GM12878 (cell line): Measurements from ENCODE around the gene DRAXIN. TPM values are rescaled to one million over a fixed set of nuclear protein-coding genes. Genes with fewer than 3 reads are reported as not detected.

Source experiments
- ATAC-seq: fragments of 200-7000 bp; cut with Tn5 transposase; 3 replicates; pipeline ENCODE4 v1.9.1; 2020; ENCODE audit warnings: mild to moderate bottlenecking, moderate library complexity
- Bru-seq: library from RNA; stranded (reverse); fragments of 400-500 nt; gene quantifications from one replicate; lab custom pipeline; 2021; lab: Mats Ljungman, UMichigan
- BruChase-seq, 2 experiments: library from RNA; stranded (reverse); fragments of 400-500 nt; gene quantifications; one replicate each; lab custom pipeline; 2021; lab: Mats Ljungman, UMichigan
- BruUV-seq: library from RNA; stranded (reverse); fragments of 400-500 nt; replicated peaks from 2 replicates; lab custom pipeline; 2021; lab: Mats Ljungman, UMichigan
- CTCF ChIA-PET: fragments of 300-600 bp; sonication (Branson Sonifier 250); formaldehyde crosslinking; extraction: SDS; loops from one replicate; lab custom pipeline; 2021; ENCODE audit warnings: inconsistent platforms; lab: Yijun Ruan, JAX
- POLR2A ChIA-PET: fragments of 350-600 bp; formaldehyde crosslinking; extraction: SDS; loops from one replicate; lab custom pipeline; 2021; ENCODE audit warnings: inconsistent platforms; lab: Charles Lee
- RAD21 ChIA-PET: fragments of 300-600 bp; sonication (Branson Sonifier 250); formaldehyde crosslinking; loops from one replicate; lab custom pipeline; 2023; ENCODE audit warnings: antibody characterized with exemption; ENCODE audit not compliant: unreplicated experiment; lab: Charles Lee
- SMC1A ChIA-PET: fragments of 300-600 bp; sonication (Branson Sonifier 250); formaldehyde crosslinking; loops from one replicate; lab custom pipeline; 2023; ENCODE audit not compliant: unreplicated experiment, uncharacterized antibody; lab: Charles Lee
- DNase-seq: peaks from one replicate; pipeline ENCODE4 v3.0.0-alpha.2; 2011; ENCODE audit warnings: low read depth, low spot score
- FAIRE-seq: peaks from 3 replicates; lab custom pipeline; 2011; peaks lifted over from hg19 to GRCh38; lab: Jason Lieb, UNC
- H2AFZ ChIP-seq: 2 replicates; pipeline ENCODE4 v1.6.0; 2011; ENCODE audit warnings: low read depth, low read length, control low read depth; ENCODE audit not compliant: control insufficient read depth
- H3K27ac ChIP-seq: 2 replicates; pipeline ENCODE4 v1.5.1; 2011; ENCODE audit warnings: control low read depth; ENCODE audit not compliant: control insufficient read depth, insufficient read depth
- H3K27me3 ChIP-seq, 2 experiments: replicated peaks in 1 of 2; 2 replicates each; pipeline versions ENCODE4 v1.6.0 to v1.6.1; 2011; ENCODE audit warnings: low read length in 1 of 2; ENCODE audit not compliant: control insufficient read depth in 2 of 2, insufficient read depth in 2 of 2
- H3K36me3 ChIP-seq, 2 experiments: 2 replicates each; pipeline ENCODE4 v1.5.1; 2011; ENCODE audit warnings: low read length in 1 of 2; ENCODE audit not compliant: control insufficient read depth in 2 of 2, insufficient read depth in 2 of 2
- H3K4me1 ChIP-seq: 2 replicates; pipeline ENCODE4 v1.6.1; 2011; ENCODE audit warnings: mild to moderate bottlenecking, low read length, moderate library complexity, mixed read lengths; ENCODE audit not compliant: control insufficient read depth, insufficient read depth
- H3K4me2 ChIP-seq: 2 replicates; pipeline ENCODE4 v1.6.0; 2011; ENCODE audit warnings: control low read depth; ENCODE audit not compliant: control insufficient read depth, insufficient read depth
- H3K4me3 ChIP-seq: fragments of 200-600 bp; sonication (generic); 2 replicates; pipeline ENCODE4 v1.5.1; 2016
- H3K79me2 ChIP-seq: 2 replicates; pipeline ENCODE4 v1.6.0; 2011; ENCODE audit warnings: low read length; ENCODE audit not compliant: control insufficient read depth, insufficient read depth
- H3K9ac ChIP-seq: 2 replicates; pipeline ENCODE4 v1.8.0; 2011; ENCODE audit warnings: low read length, control low read depth, mixed read lengths; ENCODE audit not compliant: control insufficient read depth, insufficient read depth
- H3K9me3 ChIP-seq: replicated peaks from 3 replicates; pipeline ENCODE4 v1.5.1; 2011; ENCODE audit warnings: mild to moderate bottlenecking, low read length; ENCODE audit not compliant: control insufficient read depth, insufficient read depth
- H4K20me1 ChIP-seq: 2 replicates; pipeline ENCODE4 v1.6.0; 2011; ENCODE audit not compliant: control insufficient read depth, insufficient read depth
- CEBPZ ChIP-seq: fragments of 150-350 bp; IDR thresholded peaks from 2 replicates; pipeline ENCODE4 v1.6.1; 2016; ENCODE audit warnings: low read depth, low read length
- E2F8 ChIP-seq: fragments of 450-650 bp; IDR thresholded peaks from 2 replicates; pipeline ENCODE4 v1.6.1; 2018; ENCODE audit warnings: mild to moderate bottlenecking, low read depth, moderate library complexity; ENCODE audit not compliant: partially characterized antibody
- HDAC6 ChIP-seq: fragments of 200-600 bp; sonication (generic); IDR thresholded peaks from one replicate; pipeline ENCODE4 v1.8.0; 2017; ENCODE audit warnings: antibody characterized with exemption; ENCODE audit not compliant: unreplicated experiment
- NFYA ChIP-seq: IDR thresholded peaks from 2 replicates; pipeline ENCODE4 v1.6.1; 2011; ENCODE audit warnings: low read depth, mild to moderate bottlenecking, low read length, improper control_type of control experiment, borderline replicate concordance
- PKNOX1 ChIP-seq: fragments of 450-650 bp; IDR thresholded peaks from 2 replicates; pipeline ENCODE4 v1.6.1; 2016; ENCODE audit warnings: mild to moderate bottlenecking
- STAT1 ChIP-seq: fragments of 450-650 bp; conservative IDR thresholded peaks from 2 replicates; pipeline ENCODE4 v1.6.1; 2014; ENCODE audit warnings: antibody characterized with exemption, mild to moderate bottlenecking
- SUZ12 ChIP-seq: fragments of 200-600 bp; sonication (generic); IDR thresholded peaks from one replicate; pipeline ENCODE4 v1.6.1; 2018; ENCODE audit warnings: antibody characterized with exemption, mild to moderate bottlenecking; ENCODE audit not compliant: unreplicated experiment
- TAF1 ChIP-seq: IDR thresholded peaks from 2 replicates; pipeline ENCODE4 v1.6.1; 2011; ENCODE audit warnings: mild to moderate bottlenecking, low read depth, low read length, borderline replicate concordance
- TCF7 ChIP-seq: IDR thresholded peaks from 2 replicates; pipeline ENCODE4 v1.6.1; 2014; ENCODE audit warnings: antibody characterized with exemption, borderline replicate concordance
- USF1 ChIP-seq: IDR thresholded peaks from 2 replicates; pipeline ENCODE4 v1.6.1; 2011; ENCODE audit warnings: borderline replicate concordance, low read depth, mild to moderate bottlenecking, moderate library complexity, mixed read lengths, low read length; ENCODE audit not compliant: insufficient read depth; ENCODE audit errors: extremely low read length
- ZBED1 ChIP-seq: IDR thresholded peaks from 2 replicates; pipeline ENCODE4 v1.6.1; 2016; ENCODE audit warnings: borderline replicate concordance
- WGBS: methylation state at CpG from one replicate; pipeline ENCODE4 v1.1.6; 2016; ENCODE audit warnings: low lambda C conversion rate; ENCODE audit not compliant: insufficient replicate concordance, insufficient coverage; ENCODE audit errors: missing lambda C conversion rate; 5-methylcytosine and 5-hydroxymethylcytosine counted together
- in situ Hi-C: fragments of 300-500 bp; cut with MboI; formaldehyde crosslinking; loops from 9 replicates; pipeline ENCODE4 v1.14.3; 2018; ENCODE audit warnings: mixed read lengths
- intact Hi-C: fragments of 100-400 bp; cut with micrococcal nuclease; formaldehyde crosslinking; loops from one replicate; pipeline ENCODE4 v1.14.2; 2022; ENCODE audit not compliant: unreplicated experiment
- long read RNA-seq, 2 experiments: library from polyadenylated mRNA; unstranded; transcript quantifications; one replicate each; pipeline ENCODE4 v2.0.0, GENCODE V29; 2019 to 2020
- polyA minus RNA-seq, 3 experiments: library from RNA; depleted of rRNA, polyadenylated mRNA; stranded (reverse); fragments of >200 nt; gene quantifications; 2 replicates each; pipeline ENCODE4 v1.2.3, GENCODE V29; 2011
- polyA plus RNA-seq, 11 experiments: library from polyadenylated mRNA; depleted of rRNA in 4 of 11; unstranded in 6 of 11; stranded (reverse) in 5 of 11; fragments of >200 nt; fragmentation: Nextera tagmentation in 4 of 11; fragmentation: Illumina TruSeq in 1 of 11; extraction: Ambion mirVana in 4 of 11; extraction: Trizol in 1 of 11; gene quantifications; 1 replicate in 1 of 11; 2 replicates in 10 of 11; pipeline versions ENCODE4 v1.2.1 to v1.2.3, GENCODE V29; 2011 to 2016; ENCODE audit warnings: inconsistent platforms in 2 of 11, missing spikeins in 2 of 11, low read depth in 1 of 11
- total RNA-seq, 4 experiments: library from RNA; depleted of rRNA in 3 of 4; stranded (reverse); fragments of >200 nt in 3 of 4; fragmentation: Illumina TruSeq in 1 of 4; extraction: Trizol in 1 of 4; gene quantifications; 2 replicates each; pipeline versions ENCODE4 v1.2.1 to v1.2.3, GENCODE V29; 2013 to 2021

Gene DRAXIN
- total RNA-seq (2013; cell fraction: nucleolus; rRNA removed), result not detected in 2 replicates
- total RNA-seq (2014; rRNA removed), result not detected in 2 replicates
- total RNA-seq (2014; rRNA removed; fragmentation: Illumina TruSeq; extraction: Trizol), result 0.04 and 0.05 TPM in 2 replicates
- 0.05 TPM in 1 of 2 replicates, not detected in the other for total RNA-seq (2021)
- not detected for polyA plus RNA-seq (2011; ENCODE audit: low read depth)
- polyA plus RNA-seq (2011; rRNA removed), result 0.01 TPM in 2 replicates
- polyA plus RNA-seq (2011; cell fraction: cytosol; rRNA removed), result 0.01 and 0.02 TPM in 2 replicates
- 0.04 TPM in 1 of 2 replicates, not detected in the other for polyA plus RNA-seq (2011; cell fraction: nucleus; rRNA removed)
- polyA plus RNA-seq (2012), result 0.05 and 0.06 TPM in 2 replicates
- not detected in 2 replicates for polyA plus RNA-seq (2014; fragmentation: Illumina TruSeq; extraction: Trizol)
- under 1 TPM in 1 of 2 experiments, not detected in 1; 0.02 TPM for polyA plus RNA-seq (2014; fragmentation: Nextera tagmentation; extraction: Ambion mirVana)
- 0.01 TPM in 2 replicates for polyA plus RNA-seq (2014; rRNA removed)
- polyA plus RNA-seq (2016; fragmentation: Nextera tagmentation; extraction: Ambion mirVana), result under 1 TPM; 0.03 to 0.04 TPM
- polyA minus RNA-seq (2011; rRNA and poly(A)+ RNA removed), result not detected in 2 replicates
- not detected in 2 replicates for polyA minus RNA-seq (2011; cell fraction: cytosol; rRNA and poly(A)+ RNA removed)
- not detected in 2 replicates for polyA minus RNA-seq (2011; cell fraction: nucleus; rRNA and poly(A)+ RNA removed)
- Bru-seq, nascent RNA, result percentile 12 among the genes with signal in this experiment
- percentile 6 among the genes with signal in this experiment for BruChase-seq, experiment 1, labeled RNA remaining after a 6-hour chase
- BruChase-seq, experiment 2, labeled RNA remaining after a 2-hour chase, result percentile 16 among the genes with signal in this experiment
- long read RNA-seq, experiment 1, result 0 reads
- long read RNA-seq, experiment 2, result 0 reads

GRCh38 chr1:11691302-11691914, at the start of gene DRAXIN:
Gene DRAXIN, plus strand, starts transcription at chr1:11691710. Its CDS starts 14,549 bp downstream, at chr1:11706259.
- DNase-seq, result no peak
- CTCF ChIA-PET, result no interaction called here
- H3K4me3 ChIP-seq, result no peak within 1 kb of the TSS

More at GRCh38 chr1:11691302-11691914, at the start of gene DRAXIN:
- WGBS, result 0% methylated on average over 27 of the region's 78 CpGs
- Histone ChIP-seq H3K9me3 (no peaks in the 10 kb centered on the region), H3K4me1 (no peaks in the 10 kb centered on the region), H3K9ac (no peak within 1 kb of the TSS), H3K27ac (no peak within 1 kb of the TSS), H4K20me1 (no peaks in the 10 kb centered on the region; the same call in 1 of the 2 replicates), H3K79me2 (no peaks in the 10 kb centered on the region), H3K36me3 (no peaks in the 10 kb centered on the region), H3K27me3 (peaks cover 9 to 16% of the 10 kb centered on the region in 2 experiments; a peak in 3 of 4 replicates), H2AFZ (no peak within 1 kb of the TSS), H3K4me2 (no peak within 1 kb of the TSS)
- FAIRE-seq (no peak), ATAC-seq (no peak)
- ChIA-PET RAD21 (no interaction called here), SMC1A (no interaction called here), POLR2A (no interaction called here)
- in situ Hi-C loops, result no loop called here
- no TSS peak for BruUV-seq
- intact Hi-C loops, result no loop called here
- TF ChIP-seq SUZ12 (peak; percentile 93), TCF7 (no peak), ZBED1 (no peak), CEBPZ (no peak), E2F8 (no peak), PKNOX1 (no peak), STAT1 (no peak), NFYA (no peak), USF1 (no peak), HDAC6 (peak; percentile 99), TAF1 (no peak)
